Stimulated activated CD8-positive, alpha-beta memory T cell treated with anti-CD3 and anti-CD28 coated beads, Interleukin-2, amount 100 ng/mL, for 1 hour (primary cell): ENCODE data around the gene R3HDM2.
A peak's percentile ranks its signal among the peaks of the same experiment; 100 is the strongest.

Source experiments
- DNase-seq, 2 donors: peaks; one replicate each; pipeline ENCODE4 v3.0.0-alpha.2; 2020; ENCODE audit warnings: low read depth in 2 of 2

Gene R3HDM2

DNA sequence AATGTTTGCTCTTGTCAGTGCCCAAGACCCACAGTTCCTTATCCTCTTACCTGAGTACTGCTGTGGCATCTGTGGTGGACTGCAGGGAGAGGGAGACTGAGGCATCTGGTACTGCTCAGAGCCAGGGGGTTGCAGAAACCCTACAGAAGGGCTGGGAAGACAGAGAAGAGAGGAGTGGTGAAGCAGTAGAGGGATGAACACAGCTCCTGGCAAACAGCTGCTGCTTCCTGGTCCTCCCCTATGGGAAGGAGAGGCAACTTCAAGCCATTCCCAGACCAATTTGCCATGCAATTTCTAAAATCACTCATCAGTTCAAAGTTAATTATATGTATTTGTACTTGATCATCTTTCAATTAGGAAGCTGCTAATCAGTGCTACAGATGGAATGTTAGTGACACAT is 164.2 kb downstream of the R3HDM2 start:
- no peak for DNase-seq

DNA sequence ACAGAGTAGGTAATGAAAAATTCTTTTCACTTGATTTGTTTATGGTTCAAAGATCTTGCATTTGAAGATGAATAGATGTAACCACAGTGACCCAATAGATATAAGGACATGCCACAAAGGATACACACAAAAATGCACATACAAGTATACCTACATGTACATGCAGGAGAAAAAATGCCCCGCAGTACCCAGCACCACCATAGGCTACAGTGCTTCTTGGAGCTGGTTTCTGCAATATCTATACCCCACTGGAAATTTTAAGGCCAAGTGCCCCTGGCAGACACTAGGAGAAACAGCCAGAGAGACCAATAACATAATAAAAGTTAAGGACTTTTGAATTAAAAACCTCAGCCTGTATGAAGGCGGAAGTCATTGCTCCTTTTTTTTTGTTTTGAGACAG is 167.7 kb downstream of the R3HDM2 start:
- no peak for DNase-seq

DNA sequence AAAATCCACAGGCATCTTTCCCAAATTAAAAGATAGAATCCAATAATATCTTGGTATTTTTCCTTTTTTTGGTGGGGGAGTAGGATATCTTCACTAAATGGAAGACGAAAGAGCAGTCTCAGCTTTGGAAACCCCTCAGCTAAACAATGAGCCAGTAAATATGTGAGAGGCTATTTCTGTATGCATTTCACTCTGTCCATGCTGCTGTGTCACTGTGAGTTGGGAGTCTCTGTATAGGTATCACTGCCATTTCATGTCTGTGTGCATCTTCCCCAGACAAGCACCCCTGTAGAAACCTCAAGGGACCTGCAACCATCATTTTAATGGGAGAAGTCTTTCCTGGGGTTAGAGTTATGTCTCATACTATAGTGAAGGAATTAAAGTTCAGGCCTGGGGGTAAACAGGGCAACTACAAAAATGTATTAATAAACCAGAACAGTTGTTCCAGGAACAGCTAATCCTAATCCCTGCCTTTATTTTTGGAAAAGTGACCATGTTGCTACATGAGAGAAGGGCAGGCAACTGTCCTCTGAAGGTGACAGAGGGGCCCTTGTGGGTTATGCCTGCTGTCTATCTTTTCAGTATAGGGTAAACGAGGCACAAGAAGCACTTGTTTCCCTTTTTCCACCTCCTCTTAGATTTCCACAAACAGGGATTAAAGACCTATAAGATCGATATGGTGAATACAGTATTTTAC is 168.6 kb downstream of the R3HDM2 start:
- no peak for DNase-seq

DNA sequence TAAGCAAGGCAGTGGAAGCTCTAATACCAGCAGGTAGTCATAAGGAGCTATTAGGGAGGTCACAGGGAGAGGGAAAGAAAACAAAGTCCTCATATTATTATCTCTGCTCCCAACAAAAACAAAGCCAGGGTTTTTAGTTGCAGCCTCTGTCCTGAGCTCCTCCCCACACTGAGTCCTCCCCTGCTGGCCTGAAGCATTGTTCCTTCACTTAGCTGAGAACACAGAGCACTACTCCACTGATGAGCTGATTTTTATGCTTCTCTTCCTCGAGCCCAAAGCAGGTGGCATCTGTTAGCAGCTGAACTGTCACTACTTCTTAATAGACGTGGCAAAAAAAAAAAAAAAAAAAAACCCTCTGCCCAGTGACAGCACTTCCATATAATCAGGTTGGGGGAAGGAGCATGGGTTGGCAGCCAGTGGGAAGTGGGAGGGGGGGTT is 169.4 kb downstream of the R3HDM2 start:
- no peak for DNase-seq

DNA sequence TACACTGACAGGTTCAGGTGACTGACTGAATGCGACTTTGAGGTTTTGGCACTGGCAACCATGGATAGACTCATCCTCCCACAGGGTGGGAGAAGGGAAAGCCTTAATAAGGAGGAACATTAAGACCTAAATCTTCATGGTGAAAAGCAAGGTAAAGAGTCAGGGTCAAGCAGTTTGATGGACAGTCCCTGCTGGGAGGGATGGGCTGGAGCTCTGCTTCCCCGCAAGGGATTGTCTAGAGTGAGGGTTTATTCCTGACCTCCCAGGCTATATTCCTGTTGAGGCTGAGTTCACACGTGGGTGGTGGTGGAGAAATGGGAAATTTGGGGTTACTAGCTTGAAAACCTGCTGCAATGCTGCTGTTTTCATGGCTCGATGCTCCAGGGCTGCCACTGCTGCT is 170.5 kb downstream of the R3HDM2 start:
- DNase-seq = no peak

DNA sequence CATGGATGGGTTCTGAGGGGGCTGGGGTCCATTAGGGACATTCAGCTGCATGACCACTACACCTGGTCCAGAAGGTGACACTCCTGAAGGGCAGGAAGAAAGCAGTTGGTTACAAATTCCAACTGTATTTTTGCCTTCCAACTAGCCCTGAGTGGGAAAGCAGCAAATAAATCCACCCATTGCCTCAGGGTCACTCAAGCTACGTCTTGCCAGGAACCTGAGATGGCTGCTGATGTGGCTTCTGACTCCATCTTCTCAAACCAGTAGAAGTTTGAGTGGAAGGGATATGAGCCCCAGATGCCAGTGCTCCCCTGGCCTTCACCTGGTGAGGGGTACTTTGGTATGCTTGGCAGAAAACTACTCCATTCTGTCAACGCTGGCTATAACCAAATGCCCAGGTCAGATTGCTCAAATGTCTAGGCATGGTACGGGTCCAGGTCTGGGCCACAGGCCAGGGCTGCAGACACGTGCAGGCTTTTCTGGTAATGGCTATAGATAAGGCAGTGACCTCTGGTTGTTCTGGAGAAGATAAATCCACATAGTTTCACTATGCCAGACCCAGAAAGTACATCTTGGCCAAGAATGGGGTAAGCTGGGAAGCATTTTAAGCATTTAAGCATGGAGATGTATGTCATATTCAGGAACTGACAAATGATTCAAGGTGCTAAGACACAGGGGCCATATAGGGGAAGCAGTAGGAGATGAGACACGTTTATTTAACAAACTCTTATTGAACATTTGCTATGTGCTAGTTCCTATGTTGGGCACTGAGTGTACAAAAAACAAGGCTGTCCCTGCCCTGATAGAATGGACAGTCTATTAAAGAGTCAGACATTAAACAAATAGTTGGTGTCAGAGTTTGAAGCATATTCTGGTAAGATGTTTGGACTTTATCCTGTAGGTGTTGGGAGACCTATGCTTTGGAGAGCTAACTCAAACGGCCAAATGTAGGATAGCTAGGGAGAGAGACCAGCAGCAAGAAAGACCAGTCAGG is 171.6 kb downstream of the R3HDM2 start:
- DNase-seq = no peak

DNA sequence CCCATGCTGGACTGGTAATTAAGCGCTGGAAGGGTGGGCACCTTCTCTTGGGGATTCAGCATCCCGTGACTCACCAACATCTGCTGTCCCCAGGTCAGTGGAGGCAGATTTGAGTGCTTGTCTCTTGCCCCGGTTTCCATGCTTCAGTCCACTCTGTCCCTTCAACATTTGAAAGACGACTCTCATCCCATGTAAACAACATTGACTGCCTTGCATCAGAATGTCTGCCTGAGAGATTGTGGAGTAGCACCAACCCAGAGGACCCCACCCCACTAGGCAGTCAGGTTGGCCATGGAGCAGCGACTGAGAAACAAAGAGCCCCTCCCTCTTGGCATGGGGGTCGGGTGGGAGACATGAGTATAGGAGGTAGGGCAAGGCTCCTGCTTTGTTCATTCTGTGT is 174.9 kb downstream of the R3HDM2 start:
- no peak for DNase-seq

DNA sequence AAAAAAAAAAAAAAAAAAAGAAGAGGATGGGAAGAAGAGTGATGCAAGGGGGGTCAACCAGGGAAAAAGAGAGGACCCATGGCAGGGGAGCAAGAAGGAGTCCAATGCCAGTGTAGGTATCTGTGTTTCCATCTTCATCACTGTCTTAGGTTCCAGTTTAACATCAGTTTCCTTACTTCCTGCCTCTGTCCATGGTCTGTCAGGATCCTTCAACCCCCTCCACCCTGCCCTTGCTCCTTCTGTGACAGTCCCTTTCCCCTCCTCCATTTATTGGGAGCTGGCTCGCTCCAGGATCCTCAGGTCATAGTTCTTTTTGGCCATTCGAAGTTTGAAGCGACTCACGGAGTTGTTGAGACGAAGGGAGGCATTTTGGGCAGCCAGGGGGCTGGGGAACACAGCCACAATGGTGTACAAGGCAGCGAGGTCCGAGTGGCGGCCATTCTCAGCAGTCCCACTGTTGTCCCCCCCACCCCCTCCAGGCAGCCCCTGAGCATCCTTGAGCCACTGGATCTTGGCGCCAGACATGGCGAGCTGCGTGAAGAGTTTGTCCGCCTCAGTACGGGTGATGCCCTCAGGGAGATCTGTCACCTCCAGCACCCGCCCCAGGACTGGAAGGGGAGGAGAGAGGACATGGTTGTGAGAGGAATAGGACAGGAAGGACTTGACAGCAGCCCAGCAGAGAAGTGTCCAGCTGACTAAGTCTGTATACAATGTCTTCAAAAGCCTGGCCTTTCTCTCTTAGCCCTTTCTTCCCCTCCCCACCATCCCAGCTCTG is 176.2 kb downstream of the R3HDM2 start:
- no peak for DNase-seq

DNA sequence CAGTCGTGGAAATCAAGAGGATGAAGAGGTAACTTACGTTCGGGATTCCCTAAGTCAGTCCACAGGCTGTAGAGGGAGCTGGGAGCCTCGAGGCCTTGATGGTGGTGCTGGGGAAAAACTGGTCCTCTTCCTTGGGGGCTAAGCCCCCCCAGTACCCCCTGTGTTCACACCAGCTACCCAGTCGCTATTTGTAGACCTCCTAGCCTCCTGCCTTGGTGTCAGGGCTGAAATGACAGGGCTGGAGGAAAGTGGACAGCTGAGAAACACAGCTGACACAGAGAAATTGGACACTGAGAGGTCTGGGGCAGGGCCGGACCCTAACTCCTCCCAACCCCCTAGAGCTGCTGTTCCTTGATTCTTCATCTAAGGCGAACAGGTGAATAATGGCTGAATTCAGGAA is 179.9 kb downstream of the R3HDM2 start, which contains the start of gene STAC3:
STAC3 (minus strand) TSS at position 232 of the 400 bp plus-strand sequence. CDS start 1,551 bp downstream, outside the sequence.
- no peak for DNase-seq

DNA sequence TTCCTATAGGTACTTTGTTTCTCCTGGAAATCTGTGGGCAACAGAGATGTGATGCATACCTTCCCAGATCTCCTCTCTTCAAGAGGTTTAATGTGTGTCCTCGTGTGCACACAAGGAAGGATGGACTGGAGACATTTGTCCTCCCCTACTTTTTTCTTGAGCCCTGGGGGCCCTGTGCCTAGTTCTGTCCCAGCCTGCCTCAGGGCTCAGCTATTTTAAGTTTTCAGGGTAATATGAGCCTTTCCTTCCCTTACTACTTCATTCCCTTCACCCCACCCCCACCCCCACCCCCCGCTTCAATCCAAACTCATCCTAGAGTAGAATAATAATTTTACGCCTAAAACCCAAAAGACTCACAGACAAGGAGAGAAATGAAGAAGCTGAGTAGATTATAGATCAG is 180.3 kb downstream of the R3HDM2 start:
- DNase-seq = no peak

DNA sequence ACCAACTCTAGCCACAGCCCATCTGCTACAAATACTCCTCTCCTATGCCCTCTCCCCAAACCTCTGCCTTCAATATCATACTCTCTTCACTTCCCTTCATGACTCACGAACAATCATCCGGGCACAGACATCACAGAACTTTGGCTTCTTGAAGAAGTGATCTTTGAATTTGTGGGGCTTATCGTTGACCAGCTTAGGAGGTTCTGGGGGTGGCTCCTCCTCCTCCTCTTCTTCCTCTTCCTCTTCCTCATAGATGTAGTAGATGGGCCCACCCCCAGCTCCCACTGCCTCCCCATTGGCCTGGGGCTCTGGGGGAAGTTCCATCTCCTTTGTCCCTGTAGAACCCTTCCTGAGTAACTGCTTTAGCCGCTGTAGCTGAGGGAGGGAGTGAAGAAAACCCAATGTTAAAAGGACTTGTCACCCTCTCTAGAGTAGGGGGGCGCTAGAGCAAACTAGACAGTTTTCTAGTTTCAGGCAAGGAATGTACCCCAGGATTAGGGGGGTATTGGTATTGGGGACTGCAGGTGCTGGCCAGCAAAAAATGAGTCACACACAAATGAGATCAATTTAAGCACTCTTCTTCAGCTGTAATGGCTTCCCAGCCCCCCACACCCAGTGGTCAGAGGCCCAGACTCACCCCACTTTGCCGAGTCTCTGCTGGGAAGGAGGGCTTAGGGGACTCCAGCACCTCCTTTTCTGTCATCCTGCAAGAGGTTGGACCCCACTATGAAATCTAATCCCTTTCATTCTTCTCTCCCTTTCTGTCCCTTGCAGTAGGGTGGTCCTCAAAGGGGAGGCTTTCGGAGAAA is 181.7 kb downstream of the R3HDM2 start:
- DNase-seq = no peak

DNA sequence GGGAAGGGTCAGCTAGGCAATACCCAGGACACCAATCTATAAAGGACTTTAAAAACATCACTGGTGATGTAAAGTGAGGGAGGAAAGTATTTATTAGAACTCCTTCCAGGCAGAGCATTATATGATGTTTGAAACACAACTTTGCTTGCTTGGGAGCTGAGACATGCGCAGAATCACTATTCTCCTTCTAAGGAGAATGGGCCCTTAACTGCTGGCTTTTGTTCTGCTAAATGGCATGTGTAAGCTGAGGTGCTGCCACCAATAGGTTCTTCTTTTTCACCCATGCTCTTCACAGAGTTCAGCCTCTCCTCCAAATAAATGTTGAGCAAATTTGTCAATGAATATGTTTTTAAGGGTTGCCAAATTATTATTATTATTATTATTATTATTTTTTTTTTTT is 183.8 kb downstream of the R3HDM2 start:
- no peak for DNase-seq

DNA sequence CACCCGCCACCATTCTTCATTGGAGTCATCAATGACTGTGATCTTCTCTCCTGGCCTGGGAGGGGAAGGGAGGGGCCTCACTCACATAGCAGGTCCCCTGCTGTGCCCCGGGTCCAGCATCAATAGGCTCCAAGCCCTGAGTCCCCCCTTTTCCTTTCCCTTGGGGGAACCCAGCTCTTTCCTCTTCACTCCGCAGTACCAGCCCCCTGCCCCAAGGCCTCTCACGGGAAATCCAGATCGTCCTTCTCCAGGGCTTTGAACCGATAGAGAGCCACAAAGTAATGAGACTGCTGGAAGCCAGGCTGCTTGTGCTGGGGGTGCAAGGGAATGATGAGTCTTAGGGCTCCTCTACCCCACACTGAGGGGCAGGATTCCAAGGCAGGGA is 186.5 kb downstream of the R3HDM2 start:
- no peak for DNase-seq

DNA sequence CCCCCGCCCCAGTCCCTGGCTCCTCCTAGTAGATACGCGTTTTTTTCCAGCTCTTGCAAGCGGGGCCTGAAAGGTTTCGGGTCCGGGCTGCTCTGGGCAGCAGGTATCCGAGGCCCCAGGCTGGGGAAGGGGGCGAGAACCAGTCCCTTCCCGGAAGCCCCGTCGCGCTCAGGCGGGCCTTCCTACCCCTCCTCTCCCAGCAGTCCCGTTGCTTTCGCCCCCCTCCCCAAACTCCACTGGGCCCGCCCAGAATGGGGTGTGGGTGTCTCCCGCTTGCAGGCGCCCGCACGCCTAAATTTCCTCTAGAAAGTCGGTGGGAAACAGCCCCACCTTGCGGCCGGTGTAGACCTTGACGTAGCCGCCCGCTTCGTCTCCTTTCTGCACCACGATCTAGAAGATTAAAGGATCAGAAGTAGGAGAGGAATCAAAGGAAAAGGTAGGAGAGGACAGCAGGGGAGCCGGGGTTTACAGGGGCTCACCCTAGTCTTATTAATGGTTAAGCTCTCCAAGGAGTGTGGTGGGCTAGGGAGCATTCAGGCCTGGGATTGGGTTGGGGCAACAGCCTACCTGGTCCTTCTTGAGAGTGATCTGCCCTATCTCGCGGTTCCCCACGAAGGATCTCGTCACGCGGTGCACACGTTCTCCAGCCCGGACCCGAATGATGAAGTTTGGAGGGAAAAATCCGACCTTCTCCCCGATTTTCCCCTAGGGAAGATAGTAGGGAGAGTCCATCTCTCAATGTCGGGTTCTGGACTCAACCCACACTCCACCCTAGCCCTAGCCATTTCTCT is 187.1 kb downstream of the R3HDM2 start:
- peak; percentile 48 to 68 for DNase-seq

DNA sequence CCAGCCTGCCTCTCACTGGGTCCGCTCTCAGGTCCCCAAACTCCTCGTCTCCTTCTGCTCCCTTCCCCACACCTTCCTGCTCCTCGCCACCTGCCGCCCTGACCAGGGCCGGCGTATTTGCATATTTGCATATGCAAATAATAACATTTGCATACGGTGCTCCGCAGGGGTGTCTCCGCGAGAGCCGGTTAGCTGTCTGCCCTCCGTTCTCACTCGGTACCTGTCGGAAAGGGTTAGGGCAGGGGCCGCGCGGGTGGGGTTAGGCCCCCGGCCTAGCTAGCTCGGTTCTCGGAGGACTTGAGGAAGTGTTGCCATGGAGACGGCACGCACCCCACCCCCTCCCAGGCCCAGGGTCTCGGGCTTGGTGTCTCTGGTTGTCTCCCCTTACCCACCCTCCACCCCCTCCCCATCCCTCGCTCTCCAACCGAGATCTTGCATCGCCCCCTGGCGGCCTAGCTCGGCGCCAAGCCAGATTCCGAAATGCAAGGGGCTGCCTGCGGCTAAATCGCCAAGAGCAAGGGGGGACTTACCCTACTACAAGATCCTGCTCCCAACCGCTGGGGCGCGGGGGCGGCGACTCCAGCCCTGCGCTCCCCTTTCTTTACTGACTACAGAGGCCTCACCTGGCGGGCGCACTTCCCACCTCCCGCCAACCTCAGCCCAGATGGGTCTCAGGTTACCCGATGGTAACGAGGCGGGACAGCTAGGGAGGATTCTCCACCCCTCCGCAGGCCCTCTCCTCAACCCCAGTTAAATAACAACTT is 188.0 kb downstream of the R3HDM2 start:
- DNase-seq = no peak

DNA sequence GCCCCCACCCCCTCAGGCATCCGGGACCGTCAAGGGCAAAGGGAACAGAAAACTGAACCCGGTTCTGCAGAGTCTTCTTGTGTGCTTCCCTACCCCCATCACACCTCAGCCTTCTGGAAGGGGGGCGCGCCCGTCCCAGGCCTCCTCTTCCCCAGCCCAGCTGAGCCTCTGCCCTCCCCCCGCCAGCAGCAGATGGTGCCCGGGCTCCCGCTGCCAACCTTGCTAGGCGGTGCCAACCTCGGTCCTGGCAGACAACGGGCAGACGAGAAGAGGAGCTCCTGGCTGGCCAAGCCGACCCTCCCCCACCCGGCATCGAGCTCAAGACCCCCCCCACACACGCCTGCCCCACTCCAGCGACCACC is 188.5 kb downstream of the R3HDM2 start:
- no peak for DNase-seq

DNA sequence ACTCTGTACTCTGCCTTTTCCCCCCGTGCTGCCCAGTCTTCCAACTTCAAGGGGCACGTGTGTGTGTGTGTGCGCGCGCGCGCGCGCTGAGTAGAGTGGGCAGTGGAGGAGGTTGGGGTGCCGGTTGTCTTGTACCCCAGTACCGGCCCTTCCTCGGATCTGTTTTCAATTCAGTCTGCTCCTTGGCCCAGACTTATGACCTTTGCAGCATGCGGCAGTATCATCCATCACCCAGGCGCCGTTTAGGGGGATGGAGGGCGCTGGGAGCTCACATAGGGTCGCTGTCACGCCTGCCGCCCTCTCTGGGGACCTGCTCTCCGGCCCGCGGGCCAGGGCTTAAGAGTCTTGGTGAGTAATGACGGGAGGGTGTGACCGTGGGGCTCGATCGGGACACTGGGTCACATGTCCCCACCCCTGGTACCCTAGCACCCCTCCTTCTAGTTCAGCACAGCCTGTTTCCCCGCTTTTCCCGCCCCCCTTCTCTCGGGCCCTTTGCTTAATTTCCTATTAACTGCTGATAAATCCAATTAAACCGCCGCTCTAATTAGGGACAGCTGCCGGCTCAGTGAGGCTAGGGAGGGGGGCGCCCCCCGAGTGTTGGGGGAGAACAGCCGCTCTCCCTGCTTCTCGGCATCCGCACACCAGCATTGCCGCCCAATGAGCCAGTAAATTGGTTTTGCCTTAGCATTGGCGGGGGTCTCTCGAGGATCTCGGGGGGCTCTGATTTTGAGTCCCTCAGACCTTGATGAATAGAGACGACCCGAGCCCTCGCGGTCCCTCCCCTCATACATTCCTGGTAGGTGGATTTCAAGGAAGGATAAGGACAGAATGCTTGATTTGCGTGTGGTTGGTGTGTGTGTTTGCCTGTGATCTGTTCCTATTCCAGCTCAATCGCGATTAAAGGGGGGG is 189.2 kb downstream of the R3HDM2 start:
- DNase-seq = no peak

DNA sequence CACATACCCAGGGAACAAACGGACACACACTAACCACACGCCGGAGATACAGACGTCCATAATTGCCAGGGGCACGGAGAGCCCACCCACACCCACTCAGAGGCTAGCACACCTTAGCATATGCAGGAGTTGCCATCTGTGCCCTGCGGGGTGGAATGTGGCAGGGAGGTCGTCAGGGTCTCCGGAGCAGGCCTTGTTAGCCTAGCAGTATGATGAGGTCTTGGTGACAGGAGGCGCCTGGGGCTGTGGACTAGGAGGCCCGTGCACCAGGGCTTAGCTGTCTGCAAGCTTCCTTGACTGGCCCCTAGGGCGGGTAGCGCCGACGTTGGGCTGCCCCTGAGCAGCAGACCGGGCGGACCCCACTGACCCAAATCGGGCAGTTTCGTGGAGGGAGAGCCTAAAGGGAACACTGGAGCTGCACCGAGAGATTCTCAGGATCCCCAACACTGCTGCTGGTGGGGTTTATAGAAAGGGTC is 189.9 kb downstream of the R3HDM2 start:
- DNase-seq = no peak
